ENCODE results near the gene GANAB.

DNA sequence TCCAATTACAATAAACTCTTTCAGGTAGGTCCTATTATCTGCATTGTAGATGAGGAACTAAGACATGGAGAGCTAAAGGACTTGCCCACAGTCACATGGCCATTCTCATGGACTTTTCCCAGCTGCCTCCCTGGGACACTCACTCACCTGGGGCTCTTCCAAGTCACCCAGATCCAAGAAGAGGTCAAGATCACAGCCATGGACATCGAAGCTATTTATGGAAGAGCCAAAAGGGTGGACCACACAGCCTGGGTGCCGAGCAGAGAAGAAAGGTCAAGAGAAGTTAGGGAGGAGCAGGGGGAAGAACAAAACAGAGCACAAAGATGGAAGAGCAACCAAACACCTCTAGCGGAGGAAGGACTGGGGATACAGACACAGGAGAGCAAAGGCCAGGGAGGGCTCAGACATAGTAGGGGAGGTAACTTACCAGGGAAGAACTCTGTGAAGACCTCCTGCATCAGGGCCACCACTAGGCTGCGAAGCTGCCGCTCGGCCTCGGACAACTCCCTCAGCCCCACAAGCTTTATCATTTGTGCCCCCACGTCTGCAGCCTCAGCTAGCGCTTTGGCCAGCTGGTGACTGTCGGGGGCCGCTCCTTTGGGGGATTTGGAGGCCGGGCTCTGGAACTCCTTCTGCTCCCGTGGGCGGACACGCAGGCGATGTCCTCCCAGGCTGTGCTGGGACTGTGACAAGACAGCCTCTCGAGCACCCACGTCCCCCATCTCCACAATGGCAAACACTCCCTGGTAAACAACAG, 65.3 kb downstream of the GANAB start:
- TF ChIP-seq, protein P1, sequence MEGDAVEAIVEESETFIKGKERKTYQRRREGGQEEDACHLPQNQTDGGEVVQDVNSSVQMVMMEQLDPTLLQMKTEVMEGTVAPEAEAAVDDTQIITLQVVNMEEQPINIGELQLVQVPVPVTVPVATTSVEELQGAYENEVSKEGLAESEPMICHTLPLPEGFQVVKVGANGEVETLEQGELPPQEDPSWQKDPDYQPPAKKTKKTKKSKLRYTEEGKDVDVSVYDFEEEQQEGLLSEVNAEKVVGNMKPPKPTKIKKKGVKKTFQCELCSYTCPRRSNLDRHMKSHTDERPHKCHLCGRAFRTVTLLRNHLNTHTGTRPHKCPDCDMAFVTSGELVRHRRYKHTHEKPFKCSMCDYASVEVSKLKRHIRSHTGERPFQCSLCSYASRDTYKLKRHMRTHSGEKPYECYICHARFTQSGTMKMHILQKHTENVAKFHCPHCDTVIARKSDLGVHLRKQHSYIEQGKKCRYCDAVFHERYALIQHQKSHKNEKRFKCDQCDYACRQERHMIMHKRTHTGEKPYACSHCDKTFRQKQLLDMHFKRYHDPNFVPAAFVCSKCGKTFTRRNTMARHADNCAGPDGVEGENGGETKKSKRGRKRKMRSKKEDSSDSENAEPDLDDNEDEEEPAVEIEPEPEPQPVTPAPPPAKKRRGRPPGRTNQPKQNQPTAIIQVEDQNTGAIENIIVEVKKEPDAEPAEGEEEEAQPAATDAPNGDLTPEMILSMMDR (IDR thresholded peaks at IDR 0.05; ENCODE audit: low read length), result no peak
- TF ChIP-seq EZH2 (optimal IDR thresholded peaks at IDR 0.05; ENCODE audit: low read depth, low read length) (no peak), EZH2phosphoT487 (IDR thresholded peaks at IDR 0.05; ENCODE audit: low read length) (no peak)
